VCaP (cell line): ENCODE data around the gene SLC38A3.

Experiments
- H3K27ac ChIP-seq: fragments of 450-650 bp; 2 replicates; pipeline ENCODE4 v1.5.1; 2017
- CTCF ChIP-seq: fragments of 450-650 bp; conservative IDR thresholded peaks from 2 replicates; pipeline ENCODE4 v1.5.1; 2017; ENCODE audit warnings: mild to moderate bottlenecking, moderate library complexity

Gene SLC38A3

GRCh38 chr3:50204804-50205412 lies at the start of gene SLC38A3:
Gene SLC38A3, plus strand, starts transcription at chr3:50205271. Its CDS starts 8,929 bp downstream, at chr3:50214200.
- peak within 1 kb of the TSS; percentile 44; the same call in 1 of the 2 replicates for H3K27ac ChIP-seq
- no peak for TF ChIP-seq CTCF

- TF ChIP-seq CTCF, result no peak; the same call in 1 of the 2 replicates
- peak overlapping the region; percentile 91 for H3K27ac ChIP-seq
These were observed 49.6 kb upstream of the SLC38A3 start for GRCh38 chr3:50155491-50155878.

GRCh38 chr3:50155891-50156290 lies 49.2 kb upstream of the SLC38A3 start:
- peak overlapping the region; percentile 91; the same call in 1 of the 2 replicates for H3K27ac ChIP-seq
- TF ChIP-seq CTCF, result no peak

GRCh38 chr3:50156549-50157493 lies 48.2 kb upstream of the SLC38A3 start:
- H3K27ac ChIP-seq, result no peak overlapping the region
- no peak for TF ChIP-seq CTCF

- no peak for TF ChIP-seq CTCF
- no peak overlapping the region for H3K27ac ChIP-seq
These were observed 47.1 kb upstream of the SLC38A3 start for GRCh38 chr3:50157827-50158529.

GRCh38 chr3:50158530-50159146 lies 46.4 kb upstream of the SLC38A3 start:
- no peak for TF ChIP-seq CTCF
- H3K27ac ChIP-seq, result no peak overlapping the region
